Stimulated activated CD8-positive, alpha-beta memory T cell treated with anti-CD3 and anti-CD28 coated beads, Interleukin-15, amount 100 ng/mL, for 48 hours (primary cell): ENCODE results near the gene SLC7A9.
"Not testable (repeated sequence)": the region's sequence is repeated elsewhere in the genome, so short reads cannot be mapped to it uniquely, and the experiment has no call there.

Experiments used
- DNase-seq, 2 donors: peaks; one replicate each; pipeline ENCODE4 v3.0.0-alpha.2; 2020; ENCODE audit warnings: low read depth in 2 of 2

Gene SLC7A9

DNA sequence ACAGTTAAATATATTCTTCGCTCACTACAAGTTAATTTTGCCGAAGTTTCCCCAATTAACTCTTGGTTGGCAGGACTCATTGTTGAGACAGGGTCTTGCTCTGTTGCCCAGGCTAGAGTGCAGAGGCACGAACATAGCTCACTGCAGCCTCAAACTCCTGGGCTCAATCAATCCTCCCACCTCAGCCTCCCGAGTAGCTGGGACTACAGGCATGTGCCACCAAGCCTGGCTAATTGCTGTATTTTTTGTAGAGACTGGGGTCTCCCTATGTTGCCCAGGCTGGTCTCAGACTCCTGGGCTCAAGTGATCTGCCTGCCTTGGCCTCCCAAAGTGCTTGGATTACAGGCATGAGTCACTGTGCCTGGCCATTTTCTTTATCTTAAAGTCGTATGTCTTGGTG is 15.7 kb upstream of the SLC7A9 start:
- not testable (repeated sequence) for DNase-seq

GRCh38 chr19:32881766-32882165 is 12.2 kb upstream of the SLC7A9 start:
- no peak for DNase-seq

DNA sequence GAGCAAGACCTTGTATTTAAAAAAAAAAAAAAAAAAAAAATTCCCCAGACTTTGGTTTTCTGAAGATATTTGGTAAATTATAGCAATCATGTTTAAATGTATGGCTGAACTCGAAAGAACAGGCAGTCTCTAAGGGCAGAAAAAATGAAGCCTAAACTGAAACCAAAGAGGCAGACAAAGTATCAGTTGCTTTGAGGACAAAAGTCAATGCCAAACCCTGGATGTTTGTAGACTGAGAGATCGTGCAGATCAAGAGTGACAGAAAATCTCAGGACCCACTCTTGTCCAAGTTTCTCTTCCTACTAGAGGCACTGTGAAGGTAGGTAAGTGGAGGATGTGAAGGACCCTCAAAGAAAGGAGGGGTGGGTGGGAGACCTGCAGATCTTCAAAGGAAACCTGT is 11.1 kb upstream of the SLC7A9 start:
- DNase-seq, result no peak

GRCh38 chr19:32879741-32880140 is 10.2 kb upstream of the SLC7A9 start:
- DNase-seq, result no peak

DNA sequence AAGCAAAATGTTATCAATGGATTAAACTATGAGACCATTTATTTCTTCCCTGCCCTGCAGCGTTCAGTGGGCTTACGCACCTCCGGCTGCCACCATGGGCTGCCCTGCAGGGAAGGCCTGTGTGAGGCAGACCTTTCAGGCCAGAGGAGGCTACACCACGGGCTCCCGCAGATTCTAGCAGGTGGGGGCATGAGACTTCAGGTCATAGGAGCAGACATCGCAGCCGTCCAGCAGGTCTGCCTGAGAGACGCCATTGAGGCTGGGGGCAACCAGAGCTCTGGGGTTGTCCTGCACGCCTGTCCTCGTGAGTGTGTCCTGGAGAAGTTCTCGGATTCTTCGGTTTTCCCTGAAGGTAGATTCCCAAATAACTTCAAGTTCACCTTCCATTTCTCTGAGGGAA is 9.4 kb upstream of the SLC7A9 start:
- DNase-seq, result no peak

- no peak for DNase-seq
These were observed 8.6 kb upstream of the SLC7A9 start for GRCh38 chr19:32877977-32878745.

GRCh38 chr19:32877323-32877912 is 7.9 kb upstream of the SLC7A9 start:
- no peak for DNase-seq

DNA sequence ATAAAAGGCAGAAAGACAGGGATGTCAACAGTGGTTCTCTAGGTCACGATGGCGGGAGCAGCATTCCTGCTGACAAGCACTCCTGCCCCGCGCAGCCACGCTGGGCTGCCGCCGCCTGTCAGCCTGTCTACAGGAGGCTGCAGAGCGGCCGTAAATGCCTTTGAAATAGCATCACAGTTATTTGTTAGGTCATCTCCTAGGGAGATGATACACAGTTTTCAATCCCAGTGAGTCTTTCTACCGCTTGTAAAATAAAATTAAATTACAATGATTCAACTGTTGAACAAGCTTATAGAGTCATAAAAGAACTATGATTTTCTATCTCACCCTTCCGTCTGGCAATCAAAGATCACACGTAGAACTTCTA is 7.3 kb upstream of the SLC7A9 start:
- DNase-seq, result no peak

GRCh38 chr19:32876236-32876918 is 6.8 kb upstream of the SLC7A9 start:
- no peak for DNase-seq

GRCh38 chr19:32875428-32875827 is 5.9 kb upstream of the SLC7A9 start:
- DNase-seq, result no peak

- no peak for DNase-seq
These were observed 5.0 kb upstream of the SLC7A9 start for GRCh38 chr19:32874605-32875004.

DNA sequence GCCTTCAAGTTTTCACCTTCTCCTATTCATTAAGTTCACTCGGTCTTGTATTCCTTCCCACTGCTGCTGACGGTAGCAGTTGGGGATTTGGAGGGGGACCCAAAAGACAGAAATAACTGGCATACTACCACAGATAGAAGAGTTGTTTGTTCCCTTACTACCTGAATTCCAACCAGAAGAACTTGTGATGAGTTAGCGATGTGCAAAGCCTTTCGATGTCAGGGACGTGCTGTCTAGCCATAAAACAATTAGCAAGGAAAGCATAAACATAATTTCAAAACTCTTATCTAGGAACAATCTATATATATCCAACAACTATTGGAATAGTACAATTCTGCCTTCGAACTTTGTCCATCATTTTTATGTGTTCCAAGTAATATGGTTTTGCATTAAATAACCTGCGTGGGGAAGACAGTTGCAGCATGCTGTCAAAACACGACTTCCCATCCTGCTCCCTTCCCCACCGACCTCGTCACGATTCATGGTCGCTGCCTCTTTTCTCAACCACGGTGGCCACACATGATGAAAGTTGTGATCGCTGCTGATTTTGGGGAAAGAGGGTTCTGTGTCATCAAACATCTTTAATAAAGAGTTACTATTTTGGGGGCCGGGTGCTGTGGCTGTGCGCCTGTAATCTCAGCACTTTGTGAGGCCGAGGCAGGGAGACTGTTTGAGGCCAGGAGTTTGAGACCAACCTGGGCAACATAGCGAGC is 3.8 kb upstream of the SLC7A9 start:
- DNase-seq, result peak; percentile 5 to 47

- no peak for DNase-seq
These were observed 2.8 kb upstream of the SLC7A9 start for GRCh38 chr19:32872391-32872790.

DNA sequence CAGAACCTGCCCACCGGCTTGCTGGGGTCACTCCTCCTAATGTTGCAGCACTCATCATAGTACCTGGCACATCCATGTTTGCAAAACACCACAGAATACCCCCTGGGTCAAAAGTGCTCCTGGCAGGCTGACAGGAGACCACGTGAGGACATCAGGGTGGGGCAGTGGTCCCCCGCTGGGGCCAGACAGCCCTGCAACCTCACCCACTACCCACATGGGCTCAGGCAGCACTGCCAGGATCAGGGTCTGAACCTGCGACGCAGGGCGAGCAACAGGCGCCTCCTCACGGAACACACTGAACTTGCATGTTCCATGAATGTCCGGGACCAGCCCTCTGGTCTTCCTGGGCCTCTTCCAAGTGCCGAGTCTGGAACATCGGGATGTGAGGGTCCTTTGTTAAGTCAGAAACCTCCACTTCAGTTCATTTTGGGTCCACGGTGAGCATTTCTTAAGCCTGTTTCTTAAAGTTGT is 1.4 kb upstream of the SLC7A9 start:
- no peak for DNase-seq

GRCh38 chr19:32869966-32870573 is 503 bp upstream of the SLC7A9 start:
- DNase-seq, result no peak

GRCh38 chr19:32868206-32868950 is 1.2 kb downstream of the SLC7A9 start:
- DNase-seq, result no peak

DNA sequence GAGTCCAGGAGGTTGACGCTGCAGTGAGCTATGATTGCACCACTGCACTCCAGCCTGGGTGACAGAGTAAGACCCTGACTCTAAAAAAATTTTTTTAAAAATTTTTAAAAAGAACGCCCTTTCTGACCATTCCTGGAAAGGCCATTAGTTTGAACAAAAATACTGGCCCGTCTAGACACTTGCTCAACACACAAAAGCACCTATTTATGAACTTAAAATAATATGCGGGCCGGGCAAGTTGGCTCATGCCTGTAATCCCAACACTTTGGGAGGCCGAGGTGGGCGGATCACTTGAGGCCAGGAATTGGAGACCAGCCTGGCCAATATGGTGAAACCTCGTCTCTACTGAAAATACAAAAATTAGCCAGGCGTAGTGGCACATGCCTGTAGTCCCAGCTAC is 2.1 kb downstream of the SLC7A9 start:
- DNase-seq, result not testable (repeated sequence)

- DNase-seq, result no peak
These were observed 2.9 kb downstream of the SLC7A9 start for GRCh38 chr19:32866564-32867265.

- no peak for DNase-seq
These were observed 3.5 kb downstream of the SLC7A9 start for GRCh38 chr19:32866061-32866460.

GRCh38 chr19:32865326-32865725 is 4.2 kb downstream of the SLC7A9 start:
- no peak for DNase-seq
